ENCODE data around the gene CNTN5.

CNTN5 gene

GRCh38 chr11:99171330-99171729 is 150.6 kb downstream of the CNTN5 start:
- DNase-seq, result no peak

DNA sequence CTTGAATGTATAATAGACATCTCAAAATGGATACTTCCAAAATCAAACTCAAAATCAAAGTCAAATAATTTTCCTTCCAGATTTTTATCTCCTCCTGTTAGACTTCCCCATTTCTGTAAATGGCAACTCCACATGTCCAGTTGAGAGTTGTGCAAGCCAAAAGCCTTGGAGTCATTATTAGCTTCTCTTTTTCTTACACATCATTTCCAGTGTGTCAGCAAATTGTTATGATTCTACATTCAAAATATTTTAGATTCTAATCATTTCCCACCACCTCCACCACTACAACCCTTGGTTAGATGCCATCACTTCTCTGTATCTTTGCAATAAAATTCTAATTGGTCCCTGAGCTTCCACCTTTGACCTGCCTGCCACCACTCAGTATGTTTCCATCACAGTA is 155.7 kb downstream of the CNTN5 start:
- no peak for DNase-seq

DNA sequence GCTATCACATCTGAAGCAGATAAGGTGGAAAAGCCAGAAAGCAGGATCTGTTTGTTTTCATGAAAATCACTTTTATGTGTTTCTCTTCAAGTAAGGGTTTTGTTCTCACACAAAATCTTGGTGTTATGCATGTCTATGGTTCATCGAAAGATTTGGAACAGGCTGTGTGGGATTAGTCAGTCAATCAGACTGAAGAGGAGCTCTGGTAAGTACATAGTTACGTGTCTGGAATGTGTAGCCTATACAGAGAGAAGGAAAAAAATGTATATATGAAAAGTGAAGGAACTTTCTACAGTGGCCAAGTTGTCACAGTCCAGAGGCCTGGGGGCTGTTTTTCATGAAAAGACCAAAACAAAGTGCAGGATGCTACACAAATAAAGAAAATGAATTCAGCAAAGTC is 156.7 kb downstream of the CNTN5 start:
- DNase-seq, result no peak

- no peak for DNase-seq
Observed at GRCh38 chr11:99184146-99184545, 163.4 kb downstream of the CNTN5 start.

DNA sequence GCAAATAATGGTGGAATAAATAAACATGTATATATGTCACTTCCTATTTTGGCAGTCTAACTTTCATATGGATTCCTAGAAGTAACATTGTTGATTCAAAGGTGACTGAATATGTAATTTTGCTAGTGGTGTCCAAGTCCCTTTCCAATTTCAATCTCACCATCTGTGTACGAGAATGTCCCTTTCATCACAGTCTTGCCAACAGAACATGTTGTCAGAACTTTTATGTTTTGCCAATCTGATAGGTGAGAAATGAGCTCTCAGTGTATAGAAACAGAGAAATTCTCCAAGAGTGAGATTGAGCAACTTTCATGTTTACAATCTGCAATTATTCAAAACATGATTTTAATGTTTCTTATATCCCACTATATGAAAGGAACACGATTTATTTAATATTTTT is 167.5 kb downstream of the CNTN5 start:
- DNase-seq, result no peak

GRCh38 chr11:99192716-99193115 is 172.0 kb downstream of the CNTN5 start:
- DNase-seq, result no peak

DNA sequence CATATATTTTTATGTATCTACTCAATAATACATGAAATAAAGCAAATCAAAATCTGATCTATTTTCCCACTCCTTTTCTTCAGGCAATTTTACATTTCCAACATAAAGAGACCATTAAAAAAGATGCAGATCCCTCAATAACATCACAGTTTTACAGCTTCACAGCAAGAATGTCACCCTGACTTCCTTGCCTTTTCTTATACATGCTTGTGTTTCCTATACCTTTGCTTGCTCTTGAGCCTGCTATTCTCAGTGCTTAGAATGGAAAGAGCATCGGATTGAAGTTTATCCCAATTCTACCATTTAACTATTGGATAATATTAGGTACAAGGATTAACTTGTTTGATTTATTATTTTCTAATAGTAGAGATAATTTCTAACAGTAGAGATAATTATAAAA is 176.7 kb downstream of the CNTN5 start:
- DNase-seq, result no peak

DNA sequence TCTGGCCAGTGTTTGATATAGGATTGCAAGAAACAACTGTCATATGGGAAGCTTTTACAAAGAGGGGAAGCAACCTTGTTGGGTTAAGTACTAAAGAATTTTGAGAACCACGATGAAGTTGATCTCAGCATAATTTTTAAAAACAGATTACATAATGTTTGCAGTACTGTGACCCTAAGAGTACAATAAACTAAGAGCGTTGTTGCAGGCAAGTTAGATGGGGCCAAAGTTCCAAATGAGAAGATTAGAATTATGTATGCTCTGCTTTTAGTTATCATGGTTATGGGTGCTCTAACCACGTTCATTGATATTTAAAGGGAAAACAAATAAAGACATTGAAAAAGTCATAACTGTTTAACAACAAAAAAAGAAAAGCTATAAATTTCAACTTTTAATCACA is 177.5 kb downstream of the CNTN5 start:
- no peak for DNase-seq

- DNase-seq, result no peak
Observed at GRCh38 chr11:99199341-99199740, 178.6 kb downstream of the CNTN5 start.

DNA sequence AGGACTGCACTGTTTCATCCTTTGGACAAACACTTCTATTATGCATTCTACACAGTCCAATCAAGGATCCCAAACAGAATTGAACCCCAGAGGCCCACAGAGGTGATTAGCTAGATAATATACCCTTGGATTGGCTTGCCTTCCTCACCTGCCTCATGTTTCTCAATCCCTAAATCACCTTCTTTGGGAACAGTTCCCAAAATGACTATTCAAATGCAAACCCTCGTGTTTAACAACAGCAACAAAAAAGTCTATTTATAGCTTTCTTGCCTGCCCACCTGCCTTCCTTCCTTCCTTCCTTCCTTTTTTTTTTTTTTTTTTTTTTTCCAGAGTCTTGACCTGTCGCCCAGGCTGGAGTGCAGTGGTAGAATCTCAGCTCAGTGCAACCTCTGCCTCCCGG is 180.0 kb downstream of the CNTN5 start:
- DNase-seq, result no peak

DNA sequence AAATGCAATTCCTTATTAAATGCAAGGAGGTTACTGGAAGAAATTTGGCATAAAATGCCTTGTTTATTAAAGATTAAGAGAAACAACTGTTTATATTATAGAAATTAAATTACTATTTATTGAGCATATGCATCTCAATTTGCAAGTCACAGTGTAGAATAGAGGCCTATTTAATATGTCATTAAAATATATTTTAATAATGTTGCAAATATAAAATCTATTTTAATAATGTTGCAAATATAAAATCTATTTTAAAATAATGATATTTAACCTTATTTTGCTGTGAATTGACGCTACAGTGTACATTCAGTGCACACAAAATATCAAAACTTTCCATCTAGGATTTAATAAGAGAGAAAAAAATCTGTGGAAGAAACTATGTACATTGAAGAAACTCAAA is 188.1 kb downstream of the CNTN5 start:
- DNase-seq, result no peak

DNA sequence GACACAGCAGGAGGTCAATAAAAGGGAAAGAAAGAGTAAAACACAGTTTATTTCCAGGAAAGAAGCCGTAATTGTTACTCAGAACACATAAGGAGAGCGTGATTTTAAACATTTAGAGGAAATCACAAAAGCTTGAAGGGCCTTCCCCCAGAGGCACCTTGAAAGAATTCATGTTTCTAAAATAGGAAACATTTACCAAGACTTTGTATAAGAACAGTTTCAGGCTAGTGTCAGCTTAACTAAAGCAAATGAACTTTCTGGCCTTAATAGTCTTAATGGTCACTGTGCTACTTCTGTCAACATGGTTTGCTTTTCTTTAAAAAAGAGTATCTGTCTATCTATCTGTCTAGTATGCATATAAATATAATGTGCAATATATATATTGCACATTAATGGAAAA is 208.8 kb downstream of the CNTN5 start:
- no peak for DNase-seq

DNA sequence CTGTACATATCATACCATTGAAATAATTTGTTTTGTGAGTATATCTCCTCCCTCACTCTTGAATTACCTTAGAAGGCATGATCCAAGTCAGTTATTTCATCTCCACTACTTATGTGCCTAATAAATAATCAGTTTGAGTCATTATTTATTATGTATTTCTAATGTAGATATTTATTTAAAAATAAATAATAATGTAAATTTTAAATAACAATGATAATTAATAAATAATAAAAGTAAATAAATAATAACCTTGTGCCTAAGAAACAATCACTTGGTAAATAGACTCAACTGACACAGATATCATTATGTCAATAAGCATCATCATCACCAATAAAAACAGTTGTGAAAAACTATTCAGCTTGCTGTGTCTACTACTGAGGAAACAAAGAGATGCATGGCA is 213.8 kb downstream of the CNTN5 start:
- no peak for DNase-seq

- DNase-seq, result no peak
Observed at GRCh38 chr11:99238401-99238800, 217.7 kb downstream of the CNTN5 start.

- DNase-seq, result no peak
Observed at GRCh38 chr11:99240192-99241030, 219.7 kb downstream of the CNTN5 start.

GRCh38 chr11:99241066-99241465 is 220.3 kb downstream of the CNTN5 start:
- no peak for DNase-seq

- DNase-seq, result no peak
Observed at GRCh38 chr11:99244613-99245012, 223.9 kb downstream of the CNTN5 start.

- no peak for DNase-seq
Observed at GRCh38 chr11:99246199-99246598, 225.4 kb downstream of the CNTN5 start.

- no peak for DNase-seq
Observed at GRCh38 chr11:99256614-99257013, 235.9 kb downstream of the CNTN5 start.

DNA sequence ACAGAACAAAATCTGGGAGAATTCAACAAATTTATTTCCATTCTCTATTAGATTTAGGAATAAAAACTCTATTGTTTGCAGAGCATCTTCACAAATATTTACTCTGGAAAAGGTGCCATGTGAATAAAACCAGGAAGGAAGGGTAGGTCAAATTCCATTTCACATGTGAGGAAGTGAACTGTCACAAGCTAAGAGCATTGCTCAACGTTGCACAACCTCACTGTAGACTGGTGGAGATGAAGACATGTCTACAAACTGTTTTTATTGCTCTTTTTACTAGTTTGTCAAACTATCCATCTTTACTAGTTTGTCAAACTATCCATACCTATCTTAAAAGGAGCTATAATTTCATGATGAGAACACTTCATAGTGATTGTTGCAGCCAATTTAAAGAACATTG is 236.4 kb downstream of the CNTN5 start:
- DNase-seq, result no peak

GRCh38 chr11:99260696-99261095 is 239.9 kb downstream of the CNTN5 start:
- no peak for DNase-seq

GRCh38 chr11:99268886-99269285 is 248.1 kb downstream of the CNTN5 start:
- no peak for DNase-seq

GRCh38 chr11:99271527-99271926 is 250.8 kb downstream of the CNTN5 start:
- no peak for DNase-seq

- no peak for DNase-seq
Observed at GRCh38 chr11:99275521-99275920, 254.8 kb downstream of the CNTN5 start.

GRCh38 chr11:99277281-99277680 is 256.5 kb downstream of the CNTN5 start:
- DNase-seq, result no peak

Measured in C1 segment of cervical spinal cord (tissue), 14 donors.